Heart right ventricle (tissue), 16 donors: ENCODE data around the gene RALGAPA2. TPM values are rescaled to one million over a fixed set of nuclear protein-coding genes. Genes with fewer than 3 reads are reported as not detected.

ENCODE experiments used
- ATAC-seq, 8 donors: fragments of 200-7000 bp; cut with Tn5 transposase; one replicate each; pipeline ENCODE4 v1.9.1; 2020; ENCODE audit warnings: mild to moderate bottlenecking in 8 of 8, moderate library complexity in 8 of 8, moderate number of reproducible peaks in 1 of 8
- DNase-seq, 2 donors: peaks; one replicate each; pipeline ENCODE4 v3.0.0-alpha.2; 2020
- H3K27ac ChIP-seq, 10 donors: fragments of 200-600 bp; sonication (generic) in 2 of 10; one replicate each; pipeline versions ENCODE4 v1.5.0 to v1.8.0; 2020 to 2022; ENCODE audit warnings: mild to moderate bottlenecking in 3 of 10
- H3K27me3 ChIP-seq, 7 donors: fragments of 200-600 bp; one replicate each; pipeline ENCODE4 v1.8.0; 2021 to 2022; ENCODE audit warnings: mild to moderate bottlenecking in 2 of 7
- H3K36me3 ChIP-seq, 9 donors: fragments of 200-600 bp; sonication (generic) in 1 of 9; one replicate each; pipeline versions ENCODE4 v1.5.0 to v1.8.0; 2020 to 2022; ENCODE audit warnings: mild to moderate bottlenecking in 2 of 9
- H3K4me1 ChIP-seq, 9 donors: fragments of 200-600 bp; sonication (generic) in 1 of 9; one replicate each; pipeline versions ENCODE4 v1.5.0 to v1.8.0; 2020 to 2022; ENCODE audit warnings: mild to moderate bottlenecking in 4 of 9
- H3K4me3 ChIP-seq, 10 donors: fragments of 200-600 bp; sonication (generic) in 2 of 10; one replicate each; pipeline versions ENCODE4 v1.5.0 to v1.8.0; 2020 to 2022; ENCODE audit warnings: mild to moderate bottlenecking in 7 of 10, moderate library complexity in 2 of 10
- H3K9me3 ChIP-seq, 11 donors: fragments of 200-600 bp in 10 of 11; sonication (generic) in 2 of 11; one replicate each; pipeline versions ENCODE4 v1.5.0 to v1.8.0; 2013 to 2022; ENCODE audit warnings: mild to moderate bottlenecking in 2 of 11, control low read depth in 1 of 11, moderate library complexity in 1 of 11
- WGBS, 2 donors: extraction: QIAGEN DNeasy Blood & Tissue Kit; methylation state at CpG; one replicate each; pipeline ENCODE4 v1.1.7; 2013; ENCODE audit warnings: inconsistent platforms in 1 of 2; 5-methylcytosine and 5-hydroxymethylcytosine counted together
- intact Hi-C, 10 donors: fragments of 100-400 bp; cut with DNase I; formaldehyde crosslinking; loops; one replicate each; pipeline versions ENCODE4 v1.11.1 to v1.14.2; 2022
- polyA plus RNA-seq, 2 donors: library from polyadenylated mRNA; stranded (reverse); fragments of 200-250 nt; gene quantifications; one replicate each; pipeline ENCODE4 v1.2.3, GENCODE V29; 2013
- total RNA-seq, 10 donors: library from RNA; stranded (reverse); fragmentation: NEBNext Ultra II Directional in 3 of 10; extraction: Animal tissue kit (Norgen Biotek cat#: 25700) in 3 of 10; gene quantifications; one replicate each; pipeline versions ENCODE4 v1.2.1 to v1.2.4, GENCODE V29; 2021 to 2023
- TF ChIP-seq, protein P1 (sequence below), 9 donors: fragments of 200-600 bp; sonication (generic) in 2 of 9; IDR thresholded peaks; one replicate each; pipeline versions ENCODE4 v1.5.0 to v1.8.0; 2021 to 2022; ENCODE audit warnings: antibody characterized with exemption in 9 of 9, mild to moderate bottlenecking in 5 of 9, moderate library complexity in 1 of 9
- donor health status: Arrhythmogenic right ventricular cardiomyopathy.
- donor health status: ischemic (EF 13 %, LVEDD 7.1; RV severe dilation, severe dysfunction).
- donor health status: healthy with polysubstance abuse.
- donor health status: DM: no; HTN: yes; CAD: no.
- donor health status: DM: no; HTN: no; CAD: no.
- donor health status: ischemic (EF 25% LVEDD 6.9; RV normal size, moderate dysfunction).
- donor health status: ischemic (EF 25% LVEDD 5.7; RV mildly dilated, moderate dysfunction).
- donor health status: healthy.
- donor health status: DM: yes; HTN: yes; CAD: no.
- donor health status: Ischemic cardiomyopathy.
- donor health status: ischemic (EF 35%, LVEDD 5.7; RV mildly dilated, moderate dysfunction).
- donor health status: nonischemic (EF 11% LVEDD 7.7; RV severe dilation, severe dysfunction).
- donor health status: DM: yes; HTN: yes; CAD: no.
- donor health status: PGD.
- donor health status: ischemic (EF 29% LVEDD 5.4; RV normal size, mild dysfunction).
- donor health status: nonischemic (EF 23%, LVEDD 6.1; RV moderate dilation, normal function).

The RALGAPA2 gene
- total and polyA plus RNA-seq, 12 donors = 4.1 to 26.8 (median 18.2) TPM

DNA sequence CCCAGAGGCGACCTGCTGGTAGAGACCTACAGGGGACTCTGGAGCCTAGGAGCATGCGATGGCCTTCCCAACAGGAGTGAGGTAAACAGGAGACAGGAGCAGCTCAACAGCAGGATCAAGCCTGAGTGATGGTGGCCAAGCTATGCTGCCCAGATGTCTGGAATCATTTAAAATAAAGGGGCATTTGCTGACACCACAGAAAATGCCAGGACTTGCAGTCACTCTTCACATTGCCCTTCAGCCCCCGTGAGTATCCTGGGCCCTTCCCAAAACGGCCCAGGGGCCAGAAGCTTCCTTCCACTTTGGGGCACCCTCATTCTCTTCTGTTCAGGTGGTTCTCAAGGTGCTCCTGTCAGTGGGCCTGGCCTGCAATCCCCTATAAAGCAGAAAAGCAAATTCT, 321.3 kb downstream of the RALGAPA2 start:
- Histone ChIP-seq H3K36me3 (peaks cover 0 to 61% (median 4%) of the 10 kb centered on the region in 9 donors), H3K4me3 (no peak overlapping the region), H3K9me3 (no peaks in the 10 kb centered on the region), H3K27ac (no peak overlapping the region), H3K27me3 (no peaks in the 10 kb centered on the region), H3K4me1 (peaks cover 0 to 13% (median 0%) of the 10 kb centered on the region in 9 donors)
- no peak for ATAC-seq
- DNase-seq = no peak
- intact Hi-C loops = no loop called here
- TF ChIP-seq, protein P1, sequence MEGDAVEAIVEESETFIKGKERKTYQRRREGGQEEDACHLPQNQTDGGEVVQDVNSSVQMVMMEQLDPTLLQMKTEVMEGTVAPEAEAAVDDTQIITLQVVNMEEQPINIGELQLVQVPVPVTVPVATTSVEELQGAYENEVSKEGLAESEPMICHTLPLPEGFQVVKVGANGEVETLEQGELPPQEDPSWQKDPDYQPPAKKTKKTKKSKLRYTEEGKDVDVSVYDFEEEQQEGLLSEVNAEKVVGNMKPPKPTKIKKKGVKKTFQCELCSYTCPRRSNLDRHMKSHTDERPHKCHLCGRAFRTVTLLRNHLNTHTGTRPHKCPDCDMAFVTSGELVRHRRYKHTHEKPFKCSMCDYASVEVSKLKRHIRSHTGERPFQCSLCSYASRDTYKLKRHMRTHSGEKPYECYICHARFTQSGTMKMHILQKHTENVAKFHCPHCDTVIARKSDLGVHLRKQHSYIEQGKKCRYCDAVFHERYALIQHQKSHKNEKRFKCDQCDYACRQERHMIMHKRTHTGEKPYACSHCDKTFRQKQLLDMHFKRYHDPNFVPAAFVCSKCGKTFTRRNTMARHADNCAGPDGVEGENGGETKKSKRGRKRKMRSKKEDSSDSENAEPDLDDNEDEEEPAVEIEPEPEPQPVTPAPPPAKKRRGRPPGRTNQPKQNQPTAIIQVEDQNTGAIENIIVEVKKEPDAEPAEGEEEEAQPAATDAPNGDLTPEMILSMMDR (IDR thresholded peaks at IDR 0.05) = no peak
- WGBS, 2 donors = 93 to 96% methylated on average over 4 of the region's 4 CpGs

DNA sequence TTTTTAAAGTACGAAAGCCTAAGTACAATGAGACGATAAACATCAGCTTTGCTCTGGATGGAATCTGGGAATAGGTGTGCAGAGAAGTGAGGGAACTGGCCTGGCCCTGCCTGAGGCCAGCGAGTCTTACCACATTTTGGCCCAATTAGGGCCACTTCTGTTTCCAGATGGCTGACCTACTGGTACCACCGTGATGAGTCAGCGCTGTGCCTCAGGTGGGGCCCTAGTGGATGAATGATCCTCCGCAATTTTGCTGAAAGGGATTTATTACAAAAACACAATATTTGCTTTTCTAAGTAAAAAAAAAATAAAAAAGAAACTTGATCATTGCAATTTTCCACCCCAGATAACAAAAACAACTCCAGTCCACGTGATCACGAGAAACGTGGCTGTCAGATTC, 322.1 kb downstream of the RALGAPA2 start:
- Histone ChIP-seq H3K9me3 (no peaks in the 10 kb centered on the region), H3K4me3 (no peak overlapping the region), H3K36me3 (peaks cover 0 to 54% (median 4%) of the 10 kb centered on the region in 9 donors), H3K27ac (no peak overlapping the region), H3K27me3 (peaks cover 0 to 3% (median 0%) of the 10 kb centered on the region in 7 donors), H3K4me1 (peaks cover 0 to 13% (median 0%) of the 10 kb centered on the region in 9 donors)
- ATAC-seq (no peak), DNase-seq (no peak)
- TF ChIP-seq, protein P1 (IDR thresholded peaks at IDR 0.05) = no peak
- 96 to 97% methylated on average over 9 of the region's 9 CpGs for WGBS, 2 donors
- intact Hi-C loops = no loop called here

DNA sequence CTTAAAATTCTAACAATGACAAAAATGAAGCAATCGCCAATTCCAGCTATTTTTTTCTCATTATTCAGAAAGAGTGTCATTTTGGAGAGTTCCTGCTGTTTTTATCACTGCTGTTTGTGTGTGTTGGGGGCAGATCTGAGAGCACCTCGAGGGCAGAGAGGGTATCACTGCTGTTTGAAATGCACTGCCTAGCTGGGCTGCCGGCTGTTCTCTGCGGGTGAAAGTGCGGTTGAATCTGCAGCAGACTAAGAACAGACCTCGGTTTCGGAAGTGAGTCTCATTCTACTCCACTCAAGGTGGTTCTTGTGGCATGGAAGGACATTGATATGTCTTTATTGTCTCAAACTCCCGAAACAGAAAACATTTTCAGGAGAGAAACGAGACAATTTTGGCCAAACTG, 326.3 kb downstream of the RALGAPA2 start:
- no peak for ATAC-seq
- 64 to 74% methylated on average over 9 of the region's 9 CpGs for WGBS, 2 donors

DNA sequence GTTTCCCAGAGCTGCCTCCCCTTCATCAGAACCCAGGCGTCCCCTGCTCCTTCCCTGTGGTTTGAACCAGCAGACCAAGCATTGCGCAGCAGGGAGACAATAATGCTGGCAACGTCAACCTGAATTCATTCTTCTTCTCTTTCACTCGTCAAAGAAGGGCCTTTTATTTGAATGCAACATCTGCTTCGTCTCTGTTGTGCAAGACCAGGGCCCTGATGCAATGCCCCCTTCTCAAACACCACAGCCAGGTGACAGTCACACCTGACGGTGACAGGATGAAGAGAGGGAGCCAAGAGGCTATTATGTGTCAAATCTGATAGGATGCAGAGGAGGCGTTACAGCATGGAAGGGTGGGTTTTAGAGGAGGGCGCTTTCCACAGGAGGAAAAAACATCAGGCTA, 336.6 kb downstream of the RALGAPA2 start:
- H3K9me3 ChIP-seq = peaks cover 0 to 6% (median 0%) of the 10 kb centered on the region in 11 donors
- TF ChIP-seq, protein P1 (IDR thresholded peaks at IDR 0.05) = no peak
- 59 to 60% methylated on average over 8 of the region's 8 CpGs for WGBS, 2 donors
- H3K36me3 ChIP-seq = no peaks in the 10 kb centered on the region
- intact Hi-C loops = no loop called here
- H3K27ac ChIP-seq = no peak overlapping the region
- H3K27me3 ChIP-seq = peaks cover 0 to 74% (median 56%) of the 10 kb centered on the region in 7 donors
- H3K4me3 ChIP-seq = no peak overlapping the region
- no peak for DNase-seq
- no peaks in the 10 kb centered on the region for H3K4me1 ChIP-seq
- no peak for ATAC-seq

More for the DNA sequence above, 326.3 kb downstream of the RALGAPA2 start:
- Histone ChIP-seq H3K27ac (no peak overlapping the region), H3K36me3 (peaks cover 0 to 19% (median 0%) of the 10 kb centered on the region in 9 donors), H3K4me1 (no peaks in the 10 kb centered on the region), H3K27me3 (peaks cover 0 to 27% (median 25%) of the 10 kb centered on the region in 7 donors), H3K4me3 (no peak overlapping the region), H3K9me3 (no peaks in the 10 kb centered on the region)
- intact Hi-C loops = no loop called here
- TF ChIP-seq, protein P1 (IDR thresholded peaks at IDR 0.05) = no peak
- DNase-seq = no peak
